Ascending aorta (tissue), 2 donors: ENCODE data around the gene PIGO. TPM values are rescaled to one million over a fixed set of nuclear protein-coding genes. Genes with fewer than 3 reads are reported as not detected.

Experiments
- DNase-seq, 2 donors: peaks; one replicate each; pipeline ENCODE4 v3.0.0-alpha.2; 2019; ENCODE audit warnings: low spot score in 2 of 2
- H3K27ac ChIP-seq, 2 donors: fragments of 200-600 bp; sonication (generic); one replicate each; pipeline ENCODE4 v1.5.1; 2016 to 2017; ENCODE audit warnings: mild to moderate bottlenecking in 1 of 2
- H3K27me3 ChIP-seq: fragments of 200-600 bp; sonication (generic); one replicate; pipeline ENCODE4 v1.5.1; 2017
- H3K36me3 ChIP-seq, 2 donors: fragments of 200-600 bp; sonication (generic); one replicate each; pipeline ENCODE4 v1.5.1; 2016
- H3K4me1 ChIP-seq, 2 donors: fragments of 200-600 bp; sonication (generic); one replicate each; pipeline ENCODE4 v1.5.1; 2016 to 2017; ENCODE audit warnings: mild to moderate bottlenecking in 1 of 2
- H3K4me3 ChIP-seq, 2 donors: fragments of 200-600 bp; sonication (generic); one replicate each; pipeline ENCODE4 v1.5.1; 2016 to 2017; ENCODE audit warnings: mild to moderate bottlenecking in 1 of 2
- H3K9me3 ChIP-seq, 2 donors: fragments of 200-600 bp; sonication (generic); one replicate each; pipeline ENCODE4 v1.5.1; 2016
- intact Hi-C: fragments of 100-400 bp; cut with DNase I; formaldehyde crosslinking; loops from one replicate; pipeline ENCODE4 v1.15.1; 2023
- total RNA-seq: library from RNA; depleted of rRNA; stranded (reverse); fragments of >200 nt; gene quantifications from one replicate; pipeline ENCODE4 v1.1.0, GENCODE V29; 2016
- TF ChIP-seq, protein P1 (sequence below), 3 experiments: fragments of 200-600 bp in 2 of 3; fragments of 450-650 bp in 1 of 3; sonication (generic) in 2 of 3; IDR thresholded peaks; one replicate each; pipeline ENCODE4 v1.5.1; 2016 to 2019; ENCODE audit warnings: antibody characterized with exemption in 3 of 3, mild to moderate bottlenecking in 1 of 3, moderate library complexity in 1 of 3

The PIGO gene
- total RNA-seq, 1 donor from 2014 or later, result 2.4 TPM

DNA sequence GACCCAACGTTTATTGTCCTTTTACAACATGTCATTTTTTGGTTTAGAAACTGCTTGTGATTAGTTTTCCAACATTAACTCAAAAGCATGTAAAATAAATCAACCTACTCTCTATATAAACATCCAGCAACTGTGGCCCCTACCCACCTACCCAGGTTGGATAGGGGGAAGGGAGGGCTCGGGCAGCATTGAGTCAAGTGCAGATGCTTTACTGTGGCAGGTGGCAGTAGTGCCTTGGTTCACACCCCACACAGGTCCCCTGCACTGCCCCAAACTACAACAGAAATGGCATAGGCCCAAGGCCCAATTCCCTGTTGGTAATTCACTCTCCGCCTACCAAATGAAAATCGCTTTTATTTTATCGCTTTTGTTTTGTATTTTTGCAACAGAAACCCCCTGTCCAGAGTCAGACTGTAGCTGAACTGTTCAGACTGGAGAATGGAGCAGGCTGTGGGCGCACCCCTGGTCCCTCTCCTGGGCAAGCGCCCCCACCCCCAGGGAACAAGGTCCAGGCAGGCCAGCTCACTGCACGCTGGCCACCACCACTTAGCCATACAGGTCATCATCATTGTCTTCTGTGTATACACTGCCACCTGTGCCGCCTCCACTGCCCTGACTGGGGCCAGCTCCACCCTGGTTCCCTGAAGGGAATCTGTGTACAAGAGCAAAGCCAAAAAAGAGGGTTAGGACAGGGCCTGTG, 39.7 kb downstream of the PIGO start:
- no peak for DNase-seq
- peaks cover 82 to 90% of the 10 kb centered on the region in 2 donors for H3K36me3 ChIP-seq
- no peaks in the 10 kb centered on the region for H3K4me1 ChIP-seq
- TF ChIP-seq, protein P1, sequence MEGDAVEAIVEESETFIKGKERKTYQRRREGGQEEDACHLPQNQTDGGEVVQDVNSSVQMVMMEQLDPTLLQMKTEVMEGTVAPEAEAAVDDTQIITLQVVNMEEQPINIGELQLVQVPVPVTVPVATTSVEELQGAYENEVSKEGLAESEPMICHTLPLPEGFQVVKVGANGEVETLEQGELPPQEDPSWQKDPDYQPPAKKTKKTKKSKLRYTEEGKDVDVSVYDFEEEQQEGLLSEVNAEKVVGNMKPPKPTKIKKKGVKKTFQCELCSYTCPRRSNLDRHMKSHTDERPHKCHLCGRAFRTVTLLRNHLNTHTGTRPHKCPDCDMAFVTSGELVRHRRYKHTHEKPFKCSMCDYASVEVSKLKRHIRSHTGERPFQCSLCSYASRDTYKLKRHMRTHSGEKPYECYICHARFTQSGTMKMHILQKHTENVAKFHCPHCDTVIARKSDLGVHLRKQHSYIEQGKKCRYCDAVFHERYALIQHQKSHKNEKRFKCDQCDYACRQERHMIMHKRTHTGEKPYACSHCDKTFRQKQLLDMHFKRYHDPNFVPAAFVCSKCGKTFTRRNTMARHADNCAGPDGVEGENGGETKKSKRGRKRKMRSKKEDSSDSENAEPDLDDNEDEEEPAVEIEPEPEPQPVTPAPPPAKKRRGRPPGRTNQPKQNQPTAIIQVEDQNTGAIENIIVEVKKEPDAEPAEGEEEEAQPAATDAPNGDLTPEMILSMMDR (IDR thresholded peaks at IDR 0.05), result no peak
- intact Hi-C loops, result no loop called here
- no peak overlapping the region for H3K4me3 ChIP-seq
- no peaks in the 10 kb centered on the region for H3K9me3 ChIP-seq
- H3K27ac ChIP-seq, result no peak overlapping the region
- H3K27me3 ChIP-seq, result no peaks in the 10 kb centered on the region

- no peaks in the 10 kb centered on the region for H3K4me1 ChIP-seq
- H3K27ac ChIP-seq, result no peak overlapping the region
- H3K27me3 ChIP-seq, result no peaks in the 10 kb centered on the region
- H3K9me3 ChIP-seq, result no peaks in the 10 kb centered on the region
- peaks cover 68 to 88% of the 10 kb centered on the region in 2 donors for H3K36me3 ChIP-seq
- no peak for DNase-seq
- TF ChIP-seq, protein P1 (IDR thresholded peaks at IDR 0.05), result no peak
- intact Hi-C loops, result no loop called here
- no peak overlapping the region for H3K4me3 ChIP-seq
Observed at GRCh38 chr9:35054871-35055644, 41.3 kb downstream of the PIGO start.

DNA sequence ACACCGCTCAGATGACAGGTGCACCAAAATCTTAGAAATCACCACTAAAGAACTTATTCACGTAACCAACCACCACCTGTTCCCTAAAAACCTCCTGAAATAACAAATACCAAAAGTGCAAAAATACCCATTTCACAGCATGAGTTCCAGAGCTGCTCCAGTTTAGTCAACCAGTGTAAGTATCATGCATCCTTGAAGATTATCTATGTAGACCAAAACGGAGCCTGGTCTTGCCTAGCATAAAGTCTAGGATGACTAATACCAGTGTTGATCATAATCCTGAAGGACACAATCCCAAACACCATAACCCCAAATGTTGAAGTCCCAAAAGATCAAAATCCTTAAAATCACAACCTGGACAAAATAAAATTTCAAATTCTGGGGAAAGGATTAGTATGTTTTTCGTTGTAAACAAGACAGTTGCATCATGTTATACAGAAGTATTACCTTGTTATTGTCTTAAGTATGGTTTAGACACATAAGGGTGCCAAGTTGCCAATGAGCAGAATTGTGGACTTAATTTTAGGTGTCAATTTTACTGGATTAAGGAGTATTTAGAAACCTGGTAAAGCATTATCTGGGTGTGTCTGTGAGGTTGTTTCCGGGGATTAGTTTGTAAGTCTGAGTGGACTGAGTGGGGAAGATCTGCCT, 42.1 kb downstream of the PIGO start:
- no peaks in the 10 kb centered on the region for H3K9me3 ChIP-seq
- no peaks in the 10 kb centered on the region for H3K27me3 ChIP-seq
- H3K4me1 ChIP-seq, result no peaks in the 10 kb centered on the region
- peaks cover 61 to 87% of the 10 kb centered on the region in 2 donors for H3K36me3 ChIP-seq
- DNase-seq, result no peak
- H3K27ac ChIP-seq, result no peak overlapping the region
- TF ChIP-seq, protein P1 (IDR thresholded peaks at IDR 0.05), result no peak
- intact Hi-C loops, result no loop called here
- no peak overlapping the region for H3K4me3 ChIP-seq

- Histone ChIP-seq H3K27me3 (no peaks in the 10 kb centered on the region), H3K27ac (no peak overlapping the region), H3K4me3 (no peak overlapping the region), H3K9me3 (no peaks in the 10 kb centered on the region), H3K36me3 (peaks cover 38 to 72% of the 10 kb centered on the region in 2 donors), H3K4me1 (no peaks in the 10 kb centered on the region)
- TF ChIP-seq, protein P1 (IDR thresholded peaks at IDR 0.05), result peak in 2 of 3 experiments; percentile 43 to 58
- no peak for DNase-seq
- intact Hi-C loops, result loop anchor here (1.0 kb wide), 1 partner anchor 152 kb away; no protein-coding TSS in a partner anchor
Observed at GRCh38 chr9:35051069-35051967, 45.1 kb downstream of the PIGO start.

DNA sequence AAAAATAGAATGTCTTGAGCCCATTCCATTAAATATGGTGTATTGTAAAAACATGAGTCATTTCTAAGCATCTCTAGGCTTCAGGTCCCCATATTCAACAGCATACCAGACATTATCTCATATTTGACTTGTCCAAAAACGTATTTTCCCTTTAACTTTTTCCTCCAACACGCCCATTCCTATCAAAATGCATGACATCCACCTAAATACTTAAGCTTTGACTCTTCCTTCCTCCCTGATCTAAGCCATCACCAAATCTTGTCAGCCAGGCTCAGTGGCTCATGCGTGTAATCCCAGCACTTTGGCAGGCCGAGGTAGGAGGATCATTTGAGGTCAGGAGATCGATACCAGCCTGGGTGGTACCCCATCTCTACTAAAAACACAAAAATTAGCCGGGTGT, 47.9 kb downstream of the PIGO start:
- intact Hi-C loops, result no loop called here

More for the DNA sequence above, 47.9 kb downstream of the PIGO start:
- peaks cover 22 to 73% of the 10 kb centered on the region in 2 donors for H3K36me3 ChIP-seq
- H3K27ac ChIP-seq, result no peak overlapping the region
- TF ChIP-seq, protein P1 (IDR thresholded peaks at IDR 0.05), result no peak
- H3K27me3 ChIP-seq, result no peaks in the 10 kb centered on the region
- H3K9me3 ChIP-seq, result no peaks in the 10 kb centered on the region
- no peak for DNase-seq
- H3K4me3 ChIP-seq, result no peak overlapping the region
- no peaks in the 10 kb centered on the region for H3K4me1 ChIP-seq
